Astrocyte (in vitro differentiated cells and primary cell): ENCODE data around the gene MC2R. TPM values are rescaled to one million over a fixed set of nuclear protein-coding genes. Genes with fewer than 3 reads are reported as not detected.

Experiments used
- DNase-seq: peaks from one replicate; pipeline ENCODE4 v3.0.0-alpha.2; 2010; ENCODE audit warnings: low read depth
- FAIRE-seq: peaks from 2 replicates; lab custom pipeline; 2011; peaks lifted over from hg19 to GRCh38; lab: Jason Lieb, UNC
- H2AFZ ChIP-seq: 2 replicates; pipeline ENCODE4 v1.6.0; 2012; ENCODE audit warnings: low read depth, low read length, inconsistent platforms
- H3K27ac ChIP-seq: 2 replicates; pipeline ENCODE4 v1.5.1; 2011; ENCODE audit warnings: low read depth, low read length, inconsistent platforms
- H3K27me3 ChIP-seq: 2 replicates; pipeline ENCODE4 v1.6.0; 2011; ENCODE audit warnings: low read length, inconsistent platforms; ENCODE audit not compliant: insufficient read depth
- H3K36me3 ChIP-seq: 2 replicates; pipeline ENCODE4 v1.5.1; 2011; ENCODE audit warnings: low read length, inconsistent platforms; ENCODE audit not compliant: insufficient read depth
- H3K4me1 ChIP-seq: 2 replicates; pipeline ENCODE4 v1.5.1; 2011; ENCODE audit warnings: low read length, inconsistent platforms; ENCODE audit not compliant: insufficient read depth
- H3K4me2 ChIP-seq: 2 replicates; pipeline ENCODE4 v1.6.0; 2012; ENCODE audit warnings: low read length, inconsistent platforms
- H3K4me3 ChIP-seq: 2 replicates; pipeline ENCODE4 v1.5.1; 2011; ENCODE audit warnings: low read depth, mild to moderate bottlenecking, low read length, inconsistent platforms; ENCODE audit not compliant: insufficient read depth
- H3K79me2 ChIP-seq: 2 replicates; pipeline ENCODE4 v1.6.0; 2012; ENCODE audit warnings: mild to moderate bottlenecking, low read length, inconsistent platforms; ENCODE audit not compliant: insufficient read depth
- H3K9ac ChIP-seq: 2 replicates; pipeline ENCODE4 v1.6.0; 2012; ENCODE audit warnings: mild to moderate bottlenecking, low read length, inconsistent platforms
- H3K9me3 ChIP-seq: 2 replicates; pipeline ENCODE4 v1.5.1; 2012; ENCODE audit warnings: low read depth, mild to moderate bottlenecking, low read length, inconsistent platforms; ENCODE audit not compliant: insufficient read depth
- H4K20me1 ChIP-seq: 2 replicates; pipeline ENCODE4 v1.6.0; 2012; ENCODE audit warnings: low read length, inconsistent platforms; ENCODE audit not compliant: insufficient read depth
- H3K27ac Mint-ChIP-seq: one replicate; pipeline ENCODE4 v1.8.0; 2021; ENCODE audit warnings: mild to moderate bottlenecking, mixed read lengths; ENCODE audit not compliant: unreplicated experiment
- H3K27me3 Mint-ChIP-seq: one replicate; pipeline ENCODE4 v1.8.0; 2021; ENCODE audit warnings: low read depth, mixed read lengths; ENCODE audit not compliant: unreplicated experiment
- H3K36me3 Mint-ChIP-seq: one replicate; pipeline ENCODE4 v1.8.0; 2021; ENCODE audit warnings: low read depth, mixed read lengths; ENCODE audit not compliant: unreplicated experiment
- H3K4me1 Mint-ChIP-seq: one replicate; pipeline ENCODE4 v1.8.0; 2021; ENCODE audit warnings: low read depth, mixed read lengths; ENCODE audit not compliant: unreplicated experiment
- H3K4me3 Mint-ChIP-seq: one replicate; pipeline ENCODE4 v1.8.0; 2021; ENCODE audit warnings: mild to moderate bottlenecking, moderate library complexity, mixed read lengths; ENCODE audit not compliant: unreplicated experiment
- H3K9me3 Mint-ChIP-seq: one replicate; pipeline ENCODE4 v1.8.0; 2021; ENCODE audit warnings: mild to moderate bottlenecking, mixed read lengths; ENCODE audit not compliant: unreplicated experiment
- CTCF ChIP-seq: IDR thresholded peaks from 2 replicates; pipeline ENCODE4 v1.5.1; 2011; ENCODE audit warnings: low read depth, mild to moderate bottlenecking, inconsistent platforms, low read length, moderate library complexity; ENCODE audit not compliant: insufficient read depth
- EZH2 ChIP-seq: IDR thresholded peaks from 2 replicates; pipeline ENCODE4 v1.6.1; 2012; ENCODE audit warnings: mild to moderate bottlenecking, low read length, inconsistent platforms; ENCODE audit not compliant: insufficient read depth
- total RNA-seq: library from RNA; stranded (reverse); gene quantifications from 2 replicates; pipeline ENCODE4 v1.2.1, GENCODE V29; 2021

MC2R gene
- total RNA-seq, 1 donor from 2014 or later: not detected

DNA sequence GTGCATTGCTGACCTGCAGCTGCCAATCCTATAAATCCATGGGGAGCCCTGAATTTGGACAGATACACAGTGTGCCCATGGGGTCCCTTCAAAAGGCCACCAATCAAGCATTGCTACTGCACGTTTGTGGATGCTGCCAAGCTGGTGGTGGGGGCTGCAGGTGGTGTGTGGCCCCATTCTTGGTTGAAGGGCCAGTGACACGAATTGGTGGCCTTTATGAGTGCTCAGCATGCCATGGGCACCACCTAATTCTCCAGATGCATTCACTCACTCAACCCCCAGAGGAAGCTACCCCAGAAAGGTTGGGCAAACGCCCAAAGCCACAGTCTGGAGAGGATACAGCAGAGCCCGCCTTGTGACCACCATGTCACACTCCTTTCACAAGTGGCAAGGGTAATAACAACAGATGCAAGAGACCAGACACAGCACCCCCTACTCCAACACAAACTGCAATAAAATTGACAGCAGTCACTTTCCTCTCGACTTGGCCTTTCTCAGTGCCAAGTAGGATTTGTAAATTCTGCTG lies 27.1 kb downstream of the MC2R start:
- no peak overlapping the region for H3K4me2 ChIP-seq
- H3K36me3 ChIP-seq: no peaks in the 10 kb centered on the region
- no peaks in the 10 kb centered on the region for H3K36me3 Mint-ChIP-seq
- peaks cover 10% of the 10 kb centered on the region for H3K27me3 Mint-ChIP-seq
- TF ChIP-seq CTCF: no peak
- no peak for TF ChIP-seq EZH2
- H3K4me3 ChIP-seq: no peak overlapping the region
- no peak overlapping the region for H3K9ac ChIP-seq
- no peaks in the 10 kb centered on the region for H4K20me1 ChIP-seq
- peaks cover 1% of the 10 kb centered on the region for H3K9me3 Mint-ChIP-seq
- H3K79me2 ChIP-seq: no peaks in the 10 kb centered on the region
- H3K9me3 ChIP-seq: peaks cover 5% of the 10 kb centered on the region
- FAIRE-seq: no peak
- H3K4me1 Mint-ChIP-seq: peaks cover 10% of the 10 kb centered on the region
- H3K27ac Mint-ChIP-seq: no peak overlapping the region
- no peak for DNase-seq
- no peak overlapping the region for H3K27ac ChIP-seq
- no peaks in the 10 kb centered on the region for H3K27me3 ChIP-seq
- H2AFZ ChIP-seq: no peak overlapping the region
- H3K4me1 ChIP-seq: no peaks in the 10 kb centered on the region
- H3K4me3 Mint-ChIP-seq: no peak overlapping the region

GRCh38 chr18:13885009-13885408 lies 30.3 kb downstream of the MC2R start:
- Histone ChIP-seq H3K4me3 (no peak overlapping the region), H4K20me1 (no peaks in the 10 kb centered on the region), H3K9me3 (peaks cover 10% of the 10 kb centered on the region), H3K36me3 (no peaks in the 10 kb centered on the region), H2AFZ (no peak overlapping the region), H3K27ac (no peak overlapping the region), H3K79me2 (no peaks in the 10 kb centered on the region), H3K9ac (no peak overlapping the region), H3K4me2 (no peak overlapping the region), H3K27me3 (no peaks in the 10 kb centered on the region), H3K4me1 (no peaks in the 10 kb centered on the region)
- peaks cover 1% of the 10 kb centered on the region for H3K9me3 Mint-ChIP-seq
- no peak for FAIRE-seq
- H3K36me3 Mint-ChIP-seq: no peaks in the 10 kb centered on the region
- no peak overlapping the region for H3K27ac Mint-ChIP-seq
- H3K4me1 Mint-ChIP-seq: peaks cover 5% of the 10 kb centered on the region
- no peak overlapping the region for H3K4me3 Mint-ChIP-seq
- no peak for DNase-seq
- H3K27me3 Mint-ChIP-seq: peaks cover 25% of the 10 kb centered on the region
- TF ChIP-seq EZH2 (no peak), CTCF (no peak)

GRCh38 chr18:13879937-13880336 lies 35.4 kb downstream of the MC2R start:
- Histone ChIP-seq H3K4me3 (no peak overlapping the region), H3K79me2 (no peaks in the 10 kb centered on the region), H3K4me2 (no peak overlapping the region), H3K9ac (no peak overlapping the region), H3K27me3 (no peaks in the 10 kb centered on the region), H4K20me1 (no peaks in the 10 kb centered on the region), H3K36me3 (no peaks in the 10 kb centered on the region), H2AFZ (no peak overlapping the region), H3K27ac (no peak overlapping the region), H3K9me3 (peaks cover 4% of the 10 kb centered on the region), H3K4me1 (no peaks in the 10 kb centered on the region)
- no peaks in the 10 kb centered on the region for H3K9me3 Mint-ChIP-seq
- no peak overlapping the region for H3K4me3 Mint-ChIP-seq
- no peak for DNase-seq
- H3K36me3 Mint-ChIP-seq: no peaks in the 10 kb centered on the region
- peaks cover 20% of the 10 kb centered on the region for H3K27me3 Mint-ChIP-seq
- H3K27ac Mint-ChIP-seq: no peak overlapping the region
- no peaks in the 10 kb centered on the region for H3K4me1 Mint-ChIP-seq
- FAIRE-seq: no peak
- no peak for TF ChIP-seq CTCF
- TF ChIP-seq EZH2: no peak
